K562 (cell line): Measurements from ENCODE around the gene PLEKHG4B. TPM values are rescaled to one million over a fixed set of nuclear protein-coding genes. Genes with fewer than 3 reads are reported as not detected.
A peak's percentile ranks its signal among the peaks of the same experiment; 100 is the strongest.

Source experiments
- ATAC-seq: fragments of 200-7000 bp; cut with Tn5 transposase; 3 replicates; pipeline ENCODE4 v1.9.1; 2020; ENCODE audit warnings: moderate library complexity
- BruUV-seq: library from RNA; stranded (reverse); fragments of 400-500 nt; replicated peaks from 2 replicates; lab custom pipeline; 2021; lab: Mats Ljungman, UMichigan
- CTCF ChIA-PET: fragments of 300-600 bp; formaldehyde crosslinking; extraction: SDS; loops from one replicate; lab custom pipeline; 2021; ENCODE audit warnings: low intra/inter-chr PET ratio; lab: Yijun Ruan, JAX
- POLR2A ChIA-PET: fragments of 300-600, 350-650 bp; sonication (Branson Sonifier 250); formaldehyde crosslinking; extraction: SDS; loops from one replicate; lab custom pipeline; 2021; ENCODE audit warnings: antibody characterized with exemption, inconsistent platforms; lab: Yijun Ruan, JAX
- DNase-seq, 4 experiments: peaks; one replicate each; pipeline versions ENCODE4 v3.0.0 to v3.0.0-alpha.2; 2011 to 2018; ENCODE audit warnings: low spot score in 3 of 4, mixed read lengths in 3 of 4; ENCODE audit errors: extremely low read depth in 1 of 4
- FAIRE-seq: peaks from 2 replicates; lab custom pipeline; 2011; peaks lifted over from hg19 to GRCh38; lab: Jason Lieb, UNC
- H2AFZ ChIP-seq: 2 replicates; pipeline ENCODE4 v1.6.0; 2011; ENCODE audit warnings: low read depth, low read length, control low read depth, inconsistent platforms
- H3K27ac ChIP-seq: fragments of 200-600 bp; 3 replicates; pipeline ENCODE4 v1.8.0; 2011; ENCODE audit warnings: low read depth, mild to moderate bottlenecking, control low read depth, inconsistent platforms, low read length, moderate library complexity, mixed read lengths; ENCODE audit errors: extremely low read depth
- H3K27me3 ChIP-seq, 2 experiments: fragments of 300-600 bp in 1 of 2; 2 replicates in 1 of 2; 3 replicates in 1 of 2; pipeline versions ENCODE4 v1.6.0 to v1.8.0; 2011; ENCODE audit warnings: inconsistent platforms in 2 of 2, low read length in 2 of 2, mild to moderate bottlenecking in 1 of 2, mixed read lengths in 1 of 2, moderate library complexity in 1 of 2; ENCODE audit not compliant: control insufficient read depth in 2 of 2, insufficient read depth in 2 of 2
- H3K36me3 ChIP-seq: fragments of 300-600 bp; 3 replicates; pipeline ENCODE4 v1.8.0; 2011; ENCODE audit warnings: mild to moderate bottlenecking, low read length, inconsistent platforms; ENCODE audit not compliant: control insufficient read depth, insufficient read depth
- H3K4me1 ChIP-seq, 2 experiments: fragments of 200-600 bp in 1 of 2; replicated peaks in 1 of 2; 2 replicates in 1 of 2; 3 replicates in 1 of 2; pipeline versions ENCODE4 v1.5.1 to v1.8.0; 2011; ENCODE audit warnings: inconsistent platforms in 2 of 2, low read length in 2 of 2, mild to moderate bottlenecking in 1 of 2, mixed read lengths in 1 of 2, moderate library complexity in 1 of 2; ENCODE audit not compliant: control insufficient read depth in 2 of 2, insufficient read depth in 2 of 2
- H3K4me2 ChIP-seq: 2 replicates; pipeline ENCODE4 v1.6.1; 2011; ENCODE audit warnings: low read length, control low read depth, inconsistent platforms, mixed read lengths; ENCODE audit not compliant: insufficient read depth
- H3K4me3 ChIP-seq: fragments of 200-600 bp; sonication (generic), shearing (Covaris generic); 2 replicates; pipeline ENCODE4 v1.5.1; 2016; ENCODE audit warnings: control low read depth, inconsistent platforms
- H3K79me2 ChIP-seq: fragments of 200-600 bp; 3 replicates; pipeline ENCODE4 v1.8.0; 2011; ENCODE audit warnings: low read length, inconsistent platforms; ENCODE audit not compliant: control insufficient read depth, insufficient read depth
- H3K9ac ChIP-seq, 2 experiments: 2 replicates each; pipeline versions ENCODE4 v1.6.0 to v1.6.1; 2011; ENCODE audit warnings: low read depth in 2 of 2, low read length in 2 of 2, control low read depth in 1 of 2, inconsistent platforms in 1 of 2, mild to moderate bottlenecking in 1 of 2, mixed read lengths in 1 of 2; ENCODE audit not compliant: insufficient read depth in 1 of 2
- H3K9me1 ChIP-seq: one replicate; pipeline ENCODE4 v1.6.0; 2011; ENCODE audit warnings: inconsistent platforms, mild to moderate bottlenecking, low read length, moderate library complexity; ENCODE audit not compliant: control insufficient read depth, insufficient read depth
- H3K9me3 ChIP-seq: replicated peaks from 2 replicates; pipeline ENCODE4 v1.5.1; 2011; ENCODE audit warnings: low read depth, low read length, inconsistent platforms; ENCODE audit not compliant: control insufficient read depth, insufficient read depth
- H4K20me1 ChIP-seq: replicated peaks from 2 replicates; pipeline ENCODE4 v1.6.1; 2011; ENCODE audit warnings: low read length, inconsistent platforms, mixed read lengths; ENCODE audit not compliant: control insufficient read depth, insufficient read depth
- BRF1 ChIP-seq: IDR thresholded peaks from 3 replicates; pipeline ENCODE4 v1.6.1; 2011; ENCODE audit warnings: borderline replicate concordance, mild to moderate bottlenecking; ENCODE audit not compliant: insufficient read length; ENCODE audit errors: extremely low read depth
- EWSR1 ChIP-seq: fragments of 450-650 bp; IDR thresholded peaks from 2 replicates; pipeline ENCODE4 v1.6.1; 2018; ENCODE audit warnings: borderline replicate concordance, mild to moderate bottlenecking, low read depth, moderate library complexity; ENCODE audit not compliant: partially characterized antibody
- JUN ChIP-seq, 2 experiments: sonication (generic) in 1 of 2; formaldehyde crosslinking in 1 of 2; IDR thresholded peaks; 2 replicates each; pipeline versions ENCODE4 v1.6.1 to v1.8.0; 2012 to 2022; ENCODE audit warnings: borderline replicate concordance in 2 of 2, mild to moderate bottlenecking in 2 of 2, improper control_type of control experiment in 1 of 2, low read depth in 1 of 2, low read length in 1 of 2, missing genetic modification reagents in 1 of 2
- LARP7 ChIP-seq: fragments of 450-650 bp; IDR thresholded peaks from 2 replicates; pipeline ENCODE4 v1.6.1; 2016
- MEIS2 ChIP-seq: fragments of 450-650 bp; IDR thresholded peaks from 2 replicates; pipeline ENCODE4 v1.6.1; 2014; ENCODE audit warnings: mild to moderate bottlenecking; ENCODE audit not compliant: partially characterized antibody
- NFRKB ChIP-seq: fragments of 450-650 bp; IDR thresholded peaks from 2 replicates; pipeline ENCODE4 v1.6.1; 2016; ENCODE audit warnings: low read depth
- PURB ChIP-seq: sonication (generic); formaldehyde crosslinking; IDR thresholded peaks from 2 replicates; pipeline ENCODE4 v1.9.0; 2021; ENCODE audit warnings: low read depth, mild to moderate bottlenecking, missing genetic modification reagents
- RBBP5 ChIP-seq: fragments of 200-600 bp; sonication (generic); IDR thresholded peaks from 2 replicates; pipeline ENCODE4 v1.6.1; 2012; ENCODE audit warnings: borderline replicate concordance, mild to moderate bottlenecking, low read length, control low read depth, inconsistent platforms; ENCODE audit not compliant: insufficient read depth, poor library complexity, severe bottlenecking
- SAFB ChIP-seq: fragments of 200-400 bp; formaldehyde crosslinking; IDR thresholded peaks from 2 replicates; pipeline ENCODE4 v1.6.1; 2017; ENCODE audit warnings: low read depth, low read length, borderline replicate concordance
- TCFL5 ChIP-seq: fragments of 250-450 bp; sonication (Bioruptor Pico); conservative IDR thresholded peaks from 2 replicates; pipeline ENCODE4 v1.6.1; 2021; ENCODE audit warnings: mild to moderate bottlenecking, moderate library complexity, matching md5 sums
- TSC22D4 ChIP-seq: fragments of 450-650 bp; IDR thresholded peaks from 2 replicates; pipeline ENCODE4 v1.6.1; 2016; ENCODE audit warnings: missing genetic modification characterization, missing biosample characterization, control low read depth
- ZNF507 ChIP-seq: conservative IDR thresholded peaks from 2 replicates; pipeline ENCODE4 v1.6.1; 2017; ENCODE audit warnings: missing genetic modification characterization, missing compliant biosample characterization
- ZSCAN29 ChIP-seq: fragments of 450-650 bp; IDR thresholded peaks from 2 replicates; pipeline ENCODE4 v1.6.1; 2017
- WGBS: fragments of 100-300 bp; shearing (Covaris generic); methylation state at CpG from one replicate; pipeline ENCODE4 v1.1.6; 2016; ENCODE audit warnings: low coverage, mixed read lengths; ENCODE audit not compliant: insufficient coverage; ENCODE audit errors: missing lambda C conversion rate; 5-methylcytosine and 5-hydroxymethylcytosine counted together
- in situ Hi-C: fragments of 300-500 bp; cut with MboI; formaldehyde crosslinking; loops from 4 replicates; pipeline ENCODE4 v1.15.0; 2018; ENCODE audit warnings: inconsistent platforms, mixed read lengths
- intact Hi-C: fragments of 100-400 bp; cut with micrococcal nuclease; formaldehyde crosslinking; loops from 2 replicates; pipeline ENCODE4 v1.14.2; 2022
- polyA plus RNA-seq, 8 experiments: library from polyadenylated mRNA; depleted of rRNA in 4 of 8; stranded (reverse) in 5 of 8; unstranded in 3 of 8; fragments of >200 nt; fragmentation: Nextera tagmentation in 2 of 8; fragmentation: Illumina TruSeq in 1 of 8; extraction: Ambion mirVana in 2 of 8; extraction: Trizol in 1 of 8; gene quantifications; 2 replicates each; pipeline versions ENCODE4 v1.2.1 to v1.2.3, GENCODE V29; 2011 to 2014; ENCODE audit warnings: inconsistent platforms in 1 of 8, missing spikeins in 1 of 8
- total RNA-seq, 7 experiments: library from RNA; depleted of rRNA in 6 of 7; stranded (reverse); fragments of >200 nt in 6 of 7; fragmentation: Illumina TruSeq in 2 of 7; extraction: Trizol in 2 of 7; gene quantifications; 2 replicates each; pipeline versions ENCODE4 v1.2.1 to v1.2.3, GENCODE V29; 2011 to 2021; ENCODE audit warnings: low replicate concordance in 1 of 7
- TF ChIP-seq, protein P1 (sequence below): sonication (generic); formaldehyde crosslinking; IDR thresholded peaks from 2 replicates; pipeline ENCODE4 v1.8.0; 2022; ENCODE audit warnings: mild to moderate bottlenecking, missing genetic modification reagents
- TF ChIP-seq, protein P2 (sequence below): fragments of 450-650 bp; formaldehyde crosslinking; IDR thresholded peaks from 2 replicates; pipeline ENCODE4 v1.4.0; 2020; ENCODE audit warnings: mild to moderate bottlenecking, moderate library complexity
- TF ChIP-seq, protein P3 (sequence below): fragments of 250-450 bp; sonication (Bioruptor Pico); IDR thresholded peaks from 2 replicates; pipeline ENCODE4 v1.9.0; 2021; ENCODE audit warnings: mild to moderate bottlenecking
- TF ChIP-seq, protein P4 (sequence below): fragments of 250-450 bp; sonication (Bioruptor Pico); IDR thresholded peaks from 2 replicates; pipeline ENCODE4 v1.5.1; 2021; ENCODE audit warnings: mild to moderate bottlenecking

PLEKHG4B gene
- total and polyA plus RNA-seq, 9 of the 15 experiments (the other 6 are each of a cell fraction or from before 2014, with no cell fraction given), result 0.02 TPM; not detected in 8

DNA sequence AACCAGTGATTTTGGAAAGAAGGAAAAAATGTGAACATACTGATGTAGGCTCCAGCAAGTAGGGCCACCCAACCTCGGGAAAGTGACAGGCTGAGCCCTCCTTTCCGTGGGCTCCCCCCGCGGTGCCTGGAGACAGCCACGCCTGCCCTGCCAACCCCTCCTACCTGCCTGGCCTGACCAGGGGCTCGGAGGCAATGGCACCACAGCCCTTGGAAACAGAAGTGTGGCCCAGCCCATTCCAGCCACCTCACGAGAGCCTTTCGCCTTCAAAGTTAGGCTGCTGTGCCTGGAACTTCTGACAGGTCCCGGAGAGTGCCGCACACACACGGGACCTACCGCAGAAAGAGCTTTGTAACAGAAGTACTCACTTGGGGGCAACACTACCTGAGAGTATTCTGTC, 49.8 kb downstream of the PLEKHG4B start (continued):
- TF ChIP-seq BRF1, result no peak
- TF ChIP-seq TCFL5 (CRISPR knock-in tag), result no peak
- TF ChIP-seq SAFB, result no peak
- TF ChIP-seq MEIS2, result no peak
- TF ChIP-seq, protein P1, sequence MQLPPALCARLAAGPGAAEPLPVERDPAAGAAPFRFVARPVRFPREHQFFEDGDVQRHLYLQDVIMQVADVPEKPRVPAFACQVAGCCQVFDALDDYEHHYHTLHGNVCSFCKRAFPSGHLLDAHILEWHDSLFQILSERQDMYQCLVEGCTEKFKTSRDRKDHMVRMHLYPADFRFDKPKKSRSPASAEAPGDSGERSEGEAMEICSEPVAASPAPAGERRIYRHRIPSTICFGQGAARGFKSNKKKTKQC (CRISPR knock-in tag), result no peak
- TF ChIP-seq RBBP5, result no peak

DNA sequence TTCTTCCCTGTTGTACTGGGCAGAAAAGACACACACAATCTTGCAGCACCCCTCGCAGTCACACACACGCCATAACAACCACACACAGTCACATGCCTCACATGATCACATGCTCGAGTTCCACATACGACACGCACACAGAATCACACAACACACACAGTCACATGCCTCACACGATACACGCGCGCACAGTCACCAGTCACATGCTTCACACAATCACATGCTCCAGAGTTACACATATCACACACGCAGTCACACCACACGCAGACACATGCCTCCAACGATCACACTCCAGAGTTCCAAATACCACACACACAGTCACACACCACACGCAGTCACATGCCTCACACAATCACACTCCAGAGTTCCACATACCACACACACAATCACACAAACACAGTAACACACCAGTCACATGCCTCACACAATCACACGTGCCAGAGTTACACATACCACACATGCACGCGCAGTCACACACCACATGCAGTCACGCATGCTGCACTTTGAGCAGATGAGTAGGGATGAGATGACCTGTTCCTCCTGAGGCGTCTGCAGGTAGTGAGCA, 50.4 kb downstream of the PLEKHG4B start:
- in situ Hi-C loops, result no loop called here

More for the DNA sequence above, 50.4 kb downstream of the PLEKHG4B start:
- ChIA-PET POLR2A (no interaction called here), CTCF (no interaction called here)
- Histone ChIP-seq H3K36me3 (no peaks in the 10 kb centered on the region), H3K9me1 (no peaks in the 10 kb centered on the region), H3K4me3 (no peak overlapping the region), H3K9me3 (peaks cover 3% of the 10 kb centered on the region), H3K27ac (no peak overlapping the region), H4K20me1 (no peaks in the 10 kb centered on the region), H3K4me2 (no peak overlapping the region), H3K9ac (no peak overlapping the region), H2AFZ (no peak overlapping the region), H3K4me1 (peaks cover 0 to 13% of the 10 kb centered on the region in 2 experiments; a peak in 1 of 5 replicates), H3K79me2 (no peaks in the 10 kb centered on the region), H3K27me3 (peaks cover 20 to 54% of the 10 kb centered on the region in 2 experiments; a peak in 4 of 5 replicates)
- 18% methylated on average over 18 of the region's 18 CpGs for WGBS
- no peak for ATAC-seq
- intact Hi-C loops, result no loop called here
- no peak for DNase-seq
- FAIRE-seq, result no peak
- no TSS peak for BruUV-seq
- TF ChIP-seq TSC22D4 (tag) (peak; percentile 9; the same call in 1 of the 2 replicates), LARP7 (0 out of 2 replicates have a peak, but pooled peaks have one; percentile 30), NFRKB (no peak), ZNF507 (no peak), PURB (CRISPR knock-in tag) (no peak), EWSR1 (no peak), JUN (IDR thresholded peaks at IDR 0.05; ENCODE audit: borderline replicate concordance, low read depth, low read length) (no peak), JUN (CRISPR knock-in tag; IDR thresholded peaks at IDR 0.05; ENCODE audit: borderline replicate concordance) (no peak), ZSCAN29 (no peak)
- TF ChIP-seq, protein P2, sequence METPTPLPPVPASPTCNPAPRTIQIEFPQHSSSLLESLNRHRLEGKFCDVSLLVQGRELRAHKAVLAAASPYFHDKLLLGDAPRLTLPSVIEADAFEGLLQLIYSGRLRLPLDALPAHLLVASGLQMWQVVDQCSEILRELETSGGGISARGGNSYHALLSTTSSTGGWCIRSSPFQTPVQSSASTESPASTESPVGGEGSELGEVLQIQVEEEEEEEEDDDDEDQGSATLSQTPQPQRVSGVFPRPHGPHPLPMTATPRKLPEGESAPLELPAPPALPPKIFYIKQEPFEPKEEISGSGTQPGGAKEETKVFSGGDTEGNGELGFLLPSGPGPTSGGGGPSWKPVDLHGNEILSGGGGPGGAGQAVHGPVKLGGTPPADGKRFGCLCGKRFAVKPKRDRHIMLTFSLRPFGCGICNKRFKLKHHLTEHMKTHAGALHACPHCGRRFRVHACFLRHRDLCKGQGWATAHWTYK (CRISPR knock-in tag), result no peak
- TF ChIP-seq, protein P3, sequence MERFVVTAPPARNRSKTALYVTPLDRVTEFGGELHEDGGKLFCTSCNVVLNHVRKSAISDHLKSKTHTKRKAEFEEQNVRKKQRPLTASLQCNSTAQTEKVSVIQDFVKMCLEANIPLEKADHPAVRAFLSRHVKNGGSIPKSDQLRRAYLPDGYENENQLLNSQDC (CRISPR knock-in tag), result no peak
- TF ChIP-seq, protein P4, sequence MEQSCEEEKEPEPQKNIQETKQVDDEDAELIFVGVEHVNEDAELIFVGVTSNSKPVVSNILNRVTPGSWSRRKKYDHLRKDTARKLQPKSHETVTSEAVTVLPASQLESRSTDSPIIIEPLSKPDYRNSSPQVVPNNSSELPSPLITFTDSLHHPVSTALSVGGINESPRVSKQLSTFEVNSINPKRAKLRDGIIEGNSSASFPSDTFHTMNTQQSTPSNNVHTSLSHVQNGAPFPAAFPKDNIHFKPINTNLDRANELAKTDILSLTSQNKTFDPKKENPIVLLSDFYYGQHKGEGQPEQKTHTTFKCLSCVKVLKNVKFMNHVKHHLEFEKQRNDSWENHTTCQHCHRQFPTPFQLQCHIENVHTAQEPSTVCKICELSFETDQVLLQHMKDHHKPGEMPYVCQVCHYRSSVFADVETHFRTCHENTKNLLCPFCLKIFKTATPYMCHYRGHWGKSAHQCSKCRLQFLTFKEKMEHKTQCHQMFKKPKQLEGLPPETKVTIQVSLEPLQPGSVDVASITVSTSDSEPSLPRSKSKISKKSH (CRISPR knock-in tag), result no peak
